Parietal lobe (tissue), 1 donor: ENCODE data around the gene GLP2R. TPM values are rescaled to one million over a fixed set of nuclear protein-coding genes. Genes with fewer than 3 reads are reported as not detected.

Experiments
- total RNA-seq: library from RNA; depleted of rRNA; stranded (reverse); fragments of >200 nt; gene quantifications from one replicate; pipeline ENCODE4 v1.2.3, GENCODE V29; 2014

The GLP2R gene, protein sequence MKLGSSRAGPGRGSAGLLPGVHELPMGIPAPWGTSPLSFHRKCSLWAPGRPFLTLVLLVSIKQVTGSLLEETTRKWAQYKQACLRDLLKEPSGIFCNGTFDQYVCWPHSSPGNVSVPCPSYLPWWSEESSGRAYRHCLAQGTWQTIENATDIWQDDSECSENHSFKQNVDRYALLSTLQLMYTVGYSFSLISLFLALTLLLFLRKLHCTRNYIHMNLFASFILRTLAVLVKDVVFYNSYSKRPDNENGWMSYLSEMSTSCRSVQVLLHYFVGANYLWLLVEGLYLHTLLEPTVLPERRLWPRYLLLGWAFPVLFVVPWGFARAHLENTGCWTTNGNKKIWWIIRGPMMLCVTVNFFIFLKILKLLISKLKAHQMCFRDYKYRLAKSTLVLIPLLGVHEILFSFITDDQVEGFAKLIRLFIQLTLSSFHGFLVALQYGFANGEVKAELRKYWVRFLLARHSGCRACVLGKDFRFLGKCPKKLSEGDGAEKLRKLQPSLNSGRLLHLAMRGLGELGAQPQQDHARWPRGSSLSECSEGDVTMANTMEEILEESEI
- total RNA-seq: not detected

GRCh38 chr17:9825641-9826150, at the start of gene GLP2R:
TSS of gene GLP2R (plus strand) at chr17:9825924. CDS start at chr17:9826064, 140 bp downstream.

GRCh38 chr17:9790889-9791876, 34.5 kb upstream of the GLP2R start, which contains the start of gene DHRS7C:
TSS of gene DHRS7C (minus strand) at chr17:9791592. CDS start at chr17:9791284, 308 bp downstream.

DNA sequence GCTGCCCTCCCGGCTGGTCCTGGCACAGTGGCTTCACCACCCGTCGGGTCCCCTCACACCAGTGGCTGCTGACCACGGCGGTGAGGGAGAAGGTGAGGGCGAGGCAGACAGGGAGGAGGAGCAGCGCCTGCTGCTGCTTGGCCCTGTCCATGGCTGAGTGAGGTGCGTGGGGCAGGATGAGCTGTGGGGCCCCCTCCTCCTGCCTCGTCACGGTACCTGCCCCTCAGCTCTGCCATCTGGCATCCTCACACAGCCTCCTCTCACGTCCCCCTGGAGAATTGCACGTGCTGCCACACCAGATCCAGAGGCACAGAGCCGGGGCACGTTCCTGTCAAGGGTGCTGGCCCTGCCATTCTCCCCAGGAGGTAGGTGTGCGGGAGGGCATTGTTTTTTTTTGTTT, 3.8 kb upstream of the GLP2R start, which contains the start of gene GSG1L2:
TSS of gene GSG1L2 (minus strand) at position 159 of the 400 bp plus-strand sequence. CDS start at position 151, 8 bp downstream.

DNA sequence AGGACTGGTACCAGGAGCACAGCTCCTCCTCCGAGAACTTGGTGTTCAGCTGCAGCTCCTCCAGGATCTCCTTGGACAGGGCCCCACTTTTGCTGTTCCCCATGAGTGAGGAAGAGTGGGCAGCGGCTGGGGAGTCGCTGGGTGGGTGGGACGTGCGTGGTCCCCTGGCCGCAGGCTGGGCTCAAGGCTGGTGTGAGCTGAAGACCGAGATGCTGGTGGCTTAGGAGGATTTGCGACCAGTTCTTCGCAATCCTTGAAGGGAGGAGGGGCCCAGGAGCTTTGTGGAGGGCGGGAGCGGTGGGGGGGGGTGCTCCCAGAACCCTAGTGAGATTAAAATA, 79.3 kb downstream of the GLP2R start, which contains the start of gene RCVRN:
TSS of gene RCVRN (minus strand) at position 194 of the 338 bp plus-strand sequence. CDS start at position 103, 91 bp downstream.

Other genes starting within 250 kb of the GLP2R start
- 2.8 TPM for gene CFAP52, start 249.3 kb upstream of the GLP2R start, total RNA-seq
- 6.6 TPM for gene USP43, start 180.4 kb upstream of the GLP2R start, total RNA-seq
- gene DHRS7C, start 34.3 kb upstream of the GLP2R start, total RNA-seq: not detected
- not detected for gene GSG1L2, start 3.8 kb upstream of the GLP2R start, total RNA-seq
- gene RCVRN, start 79.3 kb downstream of the GLP2R start, total RNA-seq: 0.31 TPM